HuH-7 (cell line): Measurements from ENCODE around the gene CCHCR1.

Experiments
- DNase-seq: peaks from one replicate; pipeline ENCODE4 v3.0.0; 2011; ENCODE audit warnings: low spot score

CCHCR1 gene

DNA sequence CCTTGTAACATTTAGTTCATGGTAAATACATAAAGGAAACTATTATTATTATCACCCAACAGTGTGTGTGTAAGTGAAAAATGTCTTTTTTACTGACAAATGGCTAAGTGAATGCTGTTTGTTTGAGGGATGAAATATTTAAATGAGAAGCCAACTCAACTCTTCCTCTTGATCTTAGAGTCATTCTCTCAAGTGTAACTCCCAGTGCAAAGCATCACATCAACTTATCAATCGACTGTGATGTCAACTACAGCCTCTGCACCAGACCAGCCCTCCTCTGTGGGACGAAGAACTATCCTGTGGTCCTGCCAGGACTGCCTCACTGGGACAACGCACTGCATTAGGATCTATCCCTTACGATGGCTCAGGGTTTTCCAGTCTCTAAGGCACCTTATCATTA, 50.5 kb downstream of the CCHCR1 start:
- no peak for DNase-seq

- DNase-seq, result no peak
Observed at GRCh38 chr6:31103136-31103535, 54.5 kb downstream of the CCHCR1 start.

DNA sequence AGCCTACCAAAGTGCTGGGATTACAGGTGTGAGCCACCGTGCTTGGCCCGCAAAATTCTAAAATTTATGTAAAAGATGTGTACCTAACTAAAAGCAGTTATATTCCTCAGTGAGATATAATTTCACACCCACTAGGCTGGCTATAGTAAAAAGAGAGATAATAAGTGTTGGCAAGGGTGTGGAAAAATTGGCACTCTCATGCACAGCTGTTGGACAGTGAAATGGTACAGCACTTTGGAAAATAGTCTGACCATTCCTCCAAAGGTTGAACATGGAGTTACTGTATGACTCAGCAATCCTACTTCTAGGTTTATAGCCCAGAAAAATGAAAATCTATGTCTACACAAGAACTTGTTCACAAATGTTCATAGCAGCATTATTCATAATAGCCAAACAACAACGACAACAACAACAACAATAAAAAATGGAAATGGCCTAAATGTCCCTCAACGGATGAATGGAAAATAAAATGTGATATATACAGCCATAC, 59.1 kb downstream of the CCHCR1 start:
- DNase-seq, result no peak

GRCh38 chr6:31096656-31097055, 60.9 kb downstream of the CCHCR1 start:
- no peak for DNase-seq

- no peak for DNase-seq
Observed at GRCh38 chr6:31096215-31096614, 61.4 kb downstream of the CCHCR1 start.

GRCh38 chr6:31094389-31094881, 63.2 kb downstream of the CCHCR1 start:
- no peak for DNase-seq

GRCh38 chr6:31092769-31093505, 64.7 kb downstream of the CCHCR1 start:
- no peak for DNase-seq
